ENCODE measurements around the gene RAB6A. TPM values are rescaled to one million over a fixed set of nuclear protein-coding genes. Genes with fewer than 3 reads are reported as not detected.

Gene RAB6A
- total RNA-seq, 1 experiment from 2014 or later: 92.3 TPM

DNA sequence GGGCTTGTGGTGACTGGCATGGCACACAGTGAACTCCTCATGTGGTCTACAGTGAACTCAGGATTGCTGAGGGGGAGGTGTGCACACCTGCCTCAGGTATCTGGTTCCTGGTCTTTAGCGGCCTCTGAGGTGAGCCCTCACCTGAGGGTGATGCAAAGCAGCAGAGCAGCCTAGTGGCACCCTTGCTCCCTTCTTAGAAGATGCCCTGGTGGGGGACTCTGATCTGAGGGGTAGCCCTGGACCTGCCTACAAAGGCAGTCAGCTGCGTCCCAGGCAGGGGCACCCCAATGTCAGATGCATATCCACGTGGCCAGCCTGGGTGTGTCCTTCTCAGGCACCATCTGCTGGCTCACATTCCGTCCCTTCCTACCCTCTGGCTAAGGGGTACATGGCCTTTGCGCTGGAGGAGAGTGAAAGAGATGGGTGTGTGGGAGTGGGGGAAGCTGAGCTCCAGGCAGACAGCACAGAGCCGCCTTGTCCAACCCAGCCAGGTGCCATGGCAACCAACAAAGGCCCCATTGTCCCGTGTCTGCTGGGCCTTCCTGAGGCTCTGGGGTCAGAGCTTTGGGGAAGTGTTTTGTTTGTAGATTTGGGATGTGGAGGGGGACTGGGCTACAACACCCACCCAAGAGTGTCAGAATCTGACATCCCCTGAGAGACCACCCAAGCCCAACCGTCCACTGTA, 108.7 kb downstream of the RAB6A start:
- peak; percentile 91 for DNase-seq
- H3K9me3 Mint-ChIP-seq (ENCODE audit: low read depth, unreplicated experiment): no peaks in the 10 kb centered on the region
- intact Hi-C loops (cut with micrococcal nuclease; ENCODE audit: unreplicated experiment): no loop called here
- peak overlapping the region; percentile 21 for H3K4me3 Mint-ChIP-seq (ENCODE audit: low read depth, unreplicated experiment)
- H3K27ac Mint-ChIP-seq (ENCODE audit: unreplicated experiment): peak overlapping the region; percentile 90
- H3K27me3 Mint-ChIP-seq (ENCODE audit: unreplicated experiment): no peaks in the 10 kb centered on the region
- peaks cover 25% of the 10 kb centered on the region for H3K36me3 Mint-ChIP-seq (ENCODE audit: insufficient read depth, unreplicated experiment)
- H3K4me1 Mint-ChIP-seq (ENCODE audit: low read depth, unreplicated experiment): peaks cover 70% of the 10 kb centered on the region
- TF ChIP-seq, protein P1, sequence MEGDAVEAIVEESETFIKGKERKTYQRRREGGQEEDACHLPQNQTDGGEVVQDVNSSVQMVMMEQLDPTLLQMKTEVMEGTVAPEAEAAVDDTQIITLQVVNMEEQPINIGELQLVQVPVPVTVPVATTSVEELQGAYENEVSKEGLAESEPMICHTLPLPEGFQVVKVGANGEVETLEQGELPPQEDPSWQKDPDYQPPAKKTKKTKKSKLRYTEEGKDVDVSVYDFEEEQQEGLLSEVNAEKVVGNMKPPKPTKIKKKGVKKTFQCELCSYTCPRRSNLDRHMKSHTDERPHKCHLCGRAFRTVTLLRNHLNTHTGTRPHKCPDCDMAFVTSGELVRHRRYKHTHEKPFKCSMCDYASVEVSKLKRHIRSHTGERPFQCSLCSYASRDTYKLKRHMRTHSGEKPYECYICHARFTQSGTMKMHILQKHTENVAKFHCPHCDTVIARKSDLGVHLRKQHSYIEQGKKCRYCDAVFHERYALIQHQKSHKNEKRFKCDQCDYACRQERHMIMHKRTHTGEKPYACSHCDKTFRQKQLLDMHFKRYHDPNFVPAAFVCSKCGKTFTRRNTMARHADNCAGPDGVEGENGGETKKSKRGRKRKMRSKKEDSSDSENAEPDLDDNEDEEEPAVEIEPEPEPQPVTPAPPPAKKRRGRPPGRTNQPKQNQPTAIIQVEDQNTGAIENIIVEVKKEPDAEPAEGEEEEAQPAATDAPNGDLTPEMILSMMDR (IDR thresholded peaks at IDR 0.05; ENCODE audit: unreplicated experiment): no peak
- BruUV-seq (replicated peaks): no TSS peak
- CTCF ChIA-PET: interaction anchor here (0.9 to 1.1 kb wide), 2 partner anchors 10 to 26 kb away, joined by 3 to 6 read pairs; no protein-coding TSS in a partner anchor

GRCh38 chr11:73651661-73652045, 109.2 kb downstream of the RAB6A start:
- DNase-seq: no peak
- Mint-ChIP-seq H3K27me3 (ENCODE audit: unreplicated experiment) (no peaks in the 10 kb centered on the region), H3K9me3 (ENCODE audit: low read depth, unreplicated experiment) (no peaks in the 10 kb centered on the region), H3K4me3 (ENCODE audit: low read depth, unreplicated experiment) (no peak overlapping the region), H3K4me1 (ENCODE audit: low read depth, unreplicated experiment) (peaks cover 76% of the 10 kb centered on the region), H3K36me3 (ENCODE audit: insufficient read depth, unreplicated experiment) (peaks cover 26% of the 10 kb centered on the region), H3K27ac (ENCODE audit: unreplicated experiment) (peak overlapping the region; percentile 90)
- BruUV-seq (replicated peaks): no TSS peak
- CTCF ChIA-PET: interaction anchor here (1.1 kb wide), 1 partner anchor 26 kb away, joined by 6 read pairs; no protein-coding TSS in a partner anchor
- intact Hi-C loops (cut with micrococcal nuclease; ENCODE audit: unreplicated experiment): no loop called here
- TF ChIP-seq, protein P1 (IDR thresholded peaks at IDR 0.05; ENCODE audit: unreplicated experiment): no peak

DNA sequence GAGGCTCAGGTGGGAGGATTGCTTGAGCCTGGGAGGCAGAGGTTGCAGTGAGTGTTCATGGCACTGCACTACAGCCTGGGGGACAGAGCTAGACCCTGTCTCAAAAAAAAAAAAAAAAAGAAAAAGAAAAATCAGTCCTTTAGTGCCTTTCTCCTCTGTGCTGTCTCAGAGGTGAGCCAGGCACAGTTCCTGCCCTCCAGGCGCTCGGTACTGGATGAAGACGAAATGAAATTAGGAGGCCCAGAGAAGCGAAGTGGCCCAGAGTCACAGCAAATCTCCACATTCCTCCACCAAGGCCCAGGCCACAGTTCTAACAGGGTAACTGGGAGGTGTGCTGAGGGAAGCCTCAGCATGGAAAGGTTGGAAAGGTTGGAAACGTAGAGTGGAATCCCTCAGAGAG, 109.6 kb downstream of the RAB6A start:
- peak overlapping the region; percentile 90 for H3K27ac Mint-ChIP-seq (ENCODE audit: unreplicated experiment)
- H3K27me3 Mint-ChIP-seq (ENCODE audit: unreplicated experiment): peaks cover 3% of the 10 kb centered on the region
- H3K9me3 Mint-ChIP-seq (ENCODE audit: low read depth, unreplicated experiment): no peaks in the 10 kb centered on the region
- CTCF ChIA-PET: interaction anchor here (0.6 kb wide), 1 partner anchor 64 kb away, joined by 3 read pairs; no protein-coding TSS in a partner anchor
- H3K4me3 Mint-ChIP-seq (ENCODE audit: low read depth, unreplicated experiment): no peak overlapping the region
- BruUV-seq (replicated peaks): no TSS peak
- peaks cover 26% of the 10 kb centered on the region for H3K36me3 Mint-ChIP-seq (ENCODE audit: insufficient read depth, unreplicated experiment)
- TF ChIP-seq, protein P1 (IDR thresholded peaks at IDR 0.05; ENCODE audit: unreplicated experiment): no peak
- peaks cover 79% of the 10 kb centered on the region for H3K4me1 Mint-ChIP-seq (ENCODE audit: low read depth, unreplicated experiment)
- intact Hi-C loops (cut with micrococcal nuclease; ENCODE audit: unreplicated experiment): no loop called here
- DNase-seq: no peak

DNA sequence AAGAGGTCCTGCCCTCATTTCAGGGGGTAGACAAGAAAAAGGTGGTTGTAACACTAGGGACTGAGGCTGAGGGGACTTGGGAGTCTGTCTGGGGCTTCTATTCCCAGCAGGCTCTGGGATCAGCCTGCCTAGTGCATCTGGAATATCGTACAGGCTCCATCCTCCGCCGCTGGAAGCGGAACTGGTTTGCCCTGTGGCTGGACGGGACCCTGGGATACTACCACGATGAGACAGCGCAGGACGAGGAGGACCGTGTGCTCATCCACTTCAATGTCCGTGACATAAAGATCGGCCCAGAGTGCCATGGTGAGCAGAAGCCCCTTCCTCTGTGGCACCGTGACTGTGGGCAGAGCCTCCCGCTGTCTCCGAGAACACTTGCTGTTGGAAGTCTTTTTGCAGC, 110.5 kb downstream of the RAB6A start:
- H3K27ac Mint-ChIP-seq (ENCODE audit: unreplicated experiment): peak overlapping the region; percentile 90
- peaks cover 79% of the 10 kb centered on the region for H3K4me1 Mint-ChIP-seq (ENCODE audit: low read depth, unreplicated experiment)
- H3K36me3 Mint-ChIP-seq (ENCODE audit: insufficient read depth, unreplicated experiment): peaks cover 21% of the 10 kb centered on the region
- DNase-seq: no peak
- no peak overlapping the region for H3K4me3 Mint-ChIP-seq (ENCODE audit: low read depth, unreplicated experiment)
- no TSS peak for BruUV-seq (replicated peaks)
- H3K9me3 Mint-ChIP-seq (ENCODE audit: low read depth, unreplicated experiment): no peaks in the 10 kb centered on the region
- TF ChIP-seq, protein P1 (IDR thresholded peaks at IDR 0.05; ENCODE audit: unreplicated experiment): no peak
- intact Hi-C loops (cut with micrococcal nuclease; ENCODE audit: unreplicated experiment): no loop called here
- CTCF ChIA-PET: no interaction called here
- peaks cover 11% of the 10 kb centered on the region for H3K27me3 Mint-ChIP-seq (ENCODE audit: unreplicated experiment)

All from Calu3 (cell line).